T1000 (cell line): ENCODE data around the gene AFF1.

Experiments
- DNase-seq: peaks from one replicate; lab custom pipeline; 2025; ENCODE audit warnings: mixed read lengths; lab: John Stamatoyannopoulos, UW

Gene AFF1

GRCh38 chr4:86955888-86956451 is 21.2 kb downstream of the AFF1 start:
- DNase-seq, result no peak

- DNase-seq, result no peak
Measured at GRCh38 chr4:86957215-86957614, 22.4 kb downstream of the AFF1 start.

GRCh38 chr4:86959588-86960500 is 25.0 kb downstream of the AFF1 start:
- no peak for DNase-seq

GRCh38 chr4:86960557-86960961 is 25.7 kb downstream of the AFF1 start:
- DNase-seq, result no peak

- DNase-seq, result no peak
Measured at GRCh38 chr4:86961116-86961515, 26.3 kb downstream of the AFF1 start.

- DNase-seq, result no peak
Measured at GRCh38 chr4:86961605-86962295, 26.9 kb downstream of the AFF1 start.

GRCh38 chr4:86963697-86964096 is 28.9 kb downstream of the AFF1 start:
- DNase-seq, result no peak

- DNase-seq, result no peak
Measured at GRCh38 chr4:86965019-86965976, 30.5 kb downstream of the AFF1 start.

- no peak for DNase-seq
Measured at GRCh38 chr4:86967073-86967472, 32.3 kb downstream of the AFF1 start.

- DNase-seq, result no peak
Measured at GRCh38 chr4:86967798-86968197, 33.0 kb downstream of the AFF1 start.

GRCh38 chr4:86968547-86968946 is 33.7 kb downstream of the AFF1 start:
- no peak for DNase-seq

- no peak for DNase-seq
Measured at GRCh38 chr4:86970447-86971354, 35.9 kb downstream of the AFF1 start.

GRCh38 chr4:86971355-86971683 is 36.5 kb downstream of the AFF1 start:
- DNase-seq, result no peak

GRCh38 chr4:86972997-86973396 is 38.2 kb downstream of the AFF1 start:
- DNase-seq, result no peak

GRCh38 chr4:86973668-86974067 is 38.9 kb downstream of the AFF1 start:
- no peak for DNase-seq

- DNase-seq, result no peak
Measured at GRCh38 chr4:86974551-86974994, 39.8 kb downstream of the AFF1 start.

- DNase-seq, result no peak
Measured at GRCh38 chr4:86975927-86976326, 41.1 kb downstream of the AFF1 start.

- no peak for DNase-seq
Measured at GRCh38 chr4:86976801-86977485, 42.1 kb downstream of the AFF1 start.

- DNase-seq, result peak; percentile 38
Measured at GRCh38 chr4:86977621-86978184, 42.9 kb downstream of the AFF1 start.

- no peak for DNase-seq
Measured at GRCh38 chr4:86978709-86979108, 43.9 kb downstream of the AFF1 start.
